ENCODE measurements around the gene SST. TPM values are rescaled to one million over a fixed set of nuclear protein-coding genes. Genes with fewer than 3 reads are reported as not detected.

The SST gene
- polyA plus RNA-seq, 3 donors, result not detected

DNA sequence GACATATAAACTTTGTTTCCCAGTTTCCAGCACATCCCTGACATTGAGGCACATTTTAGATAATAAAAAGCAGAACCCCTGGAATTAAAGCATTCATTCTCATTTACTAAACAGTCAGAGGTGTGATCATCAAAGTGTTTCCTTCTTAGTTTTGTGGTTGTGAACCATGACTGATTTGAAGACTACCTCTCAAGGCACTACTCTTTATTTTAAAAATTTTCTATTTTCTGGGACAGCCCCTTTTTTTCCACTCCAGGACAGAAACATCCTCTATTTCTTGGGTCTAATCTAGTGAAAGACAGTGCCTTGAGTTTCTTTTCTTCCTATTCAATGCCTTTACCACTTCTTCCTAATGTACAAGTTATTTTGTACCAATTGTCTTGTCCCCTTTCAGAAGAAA is 5.2 kb downstream of the SST start:
- TF ChIP-seq, protein P1, sequence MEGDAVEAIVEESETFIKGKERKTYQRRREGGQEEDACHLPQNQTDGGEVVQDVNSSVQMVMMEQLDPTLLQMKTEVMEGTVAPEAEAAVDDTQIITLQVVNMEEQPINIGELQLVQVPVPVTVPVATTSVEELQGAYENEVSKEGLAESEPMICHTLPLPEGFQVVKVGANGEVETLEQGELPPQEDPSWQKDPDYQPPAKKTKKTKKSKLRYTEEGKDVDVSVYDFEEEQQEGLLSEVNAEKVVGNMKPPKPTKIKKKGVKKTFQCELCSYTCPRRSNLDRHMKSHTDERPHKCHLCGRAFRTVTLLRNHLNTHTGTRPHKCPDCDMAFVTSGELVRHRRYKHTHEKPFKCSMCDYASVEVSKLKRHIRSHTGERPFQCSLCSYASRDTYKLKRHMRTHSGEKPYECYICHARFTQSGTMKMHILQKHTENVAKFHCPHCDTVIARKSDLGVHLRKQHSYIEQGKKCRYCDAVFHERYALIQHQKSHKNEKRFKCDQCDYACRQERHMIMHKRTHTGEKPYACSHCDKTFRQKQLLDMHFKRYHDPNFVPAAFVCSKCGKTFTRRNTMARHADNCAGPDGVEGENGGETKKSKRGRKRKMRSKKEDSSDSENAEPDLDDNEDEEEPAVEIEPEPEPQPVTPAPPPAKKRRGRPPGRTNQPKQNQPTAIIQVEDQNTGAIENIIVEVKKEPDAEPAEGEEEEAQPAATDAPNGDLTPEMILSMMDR (IDR thresholded peaks at IDR 0.05), result no peak
- H3K9me3 Mint-ChIP-seq, result peaks cover 0 to 14% (median 4%) of the 10 kb centered on the region in 7 donors
- Histone ChIP-seq H2AFZ (ENCODE audit: insufficient read depth, low read depth, low read length, poor library complexity, severe bottlenecking) (no peak overlapping the region), H3K9ac (ENCODE audit: insufficient read depth, low read length, poor library complexity, severe bottlenecking) (no peak overlapping the region), H3K27ac (ENCODE audit: low read depth in 1 of 2, low read length in 2 of 2) (no peak overlapping the region), H3K4me2 (replicated peaks; ENCODE audit: extremely low read depth, low read length, poor library complexity, severe bottlenecking) (no peak overlapping the region), H3K4me1 (ENCODE audit: control insufficient read depth in 1 of 2, insufficient read depth in 2 of 2, low read length in 2 of 2) (peaks cover 9 to 11% of the 10 kb centered on the region in 2 donors), H3K27me3 (ENCODE audit: control insufficient read depth in 2 of 2, insufficient read depth in 2 of 2, low read length in 2 of 2) (peaks cover 17 to 26% of the 10 kb centered on the region in 2 donors), H3K9me3 (replicated peaks in 1 of 2; ENCODE audit: control insufficient read depth in 1 of 2, insufficient read depth in 1 of 2, low read length in 2 of 2) (peaks cover 0 to 9% of the 10 kb centered on the region in 2 donors), H3K36me3 (replicated peaks in 1 of 2; ENCODE audit: control insufficient read depth in 1 of 2, insufficient read depth in 2 of 2, low read length in 2 of 2) (no peaks in the 10 kb centered on the region), H3K79me2 (ENCODE audit: insufficient read depth, low read length) (no peaks in the 10 kb centered on the region), H4K20me1 (ENCODE audit: insufficient read depth, low read length) (no peaks in the 10 kb centered on the region), H3K4me3 (replicated peaks in 1 of 3; ENCODE audit: low read depth in 2 of 3, low read length in 3 of 3) (no peak overlapping the region)
- peaks cover 11% of the 10 kb centered on the region for H3K4me1 Mint-ChIP-seq
- no peak overlapping the region for H3K27ac Mint-ChIP-seq
- no peak for DNase-seq
- peaks cover 17 to 23% (median 18%) of the 10 kb centered on the region in 3 donors for H3K27me3 Mint-ChIP-seq (ENCODE audit: low read depth in 3 of 3)
- intact Hi-C loops (cut with micrococcal nuclease), result no loop called here
- peak overlapping the region in 1 of 2 donors; percentile 55 for H3K4me3 Mint-ChIP-seq
- H3K36me3 Mint-ChIP-seq, result no peaks in the 10 kb centered on the region

DNA sequence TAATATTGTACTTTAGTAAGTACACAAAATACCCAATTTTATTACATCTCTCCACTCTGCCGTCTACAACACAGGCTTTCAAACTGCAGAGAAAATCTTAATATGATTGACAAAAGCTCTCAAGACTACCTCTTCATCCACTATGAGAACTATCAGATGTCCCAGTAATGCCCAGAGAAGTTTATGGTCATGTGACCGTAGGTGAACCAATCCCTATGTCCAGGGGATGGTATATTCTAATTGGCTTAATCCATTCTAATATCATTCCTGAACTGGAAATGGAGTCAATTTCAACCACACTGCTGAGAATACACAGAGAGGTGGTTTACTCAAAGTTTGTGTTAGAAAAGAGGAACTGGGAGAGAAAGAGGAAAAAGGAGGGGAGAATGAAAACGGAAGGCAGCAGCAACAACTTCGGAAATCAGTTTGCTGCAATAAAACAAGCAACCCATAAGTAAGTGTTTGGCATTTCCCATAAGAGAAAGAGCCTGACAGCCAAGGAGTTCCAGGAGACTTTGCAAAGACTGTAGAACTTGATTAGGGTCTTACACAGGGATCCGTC is 7.3 kb downstream of the SST start:
- Histone ChIP-seq H3K4me3 (replicated peaks in 1 of 3; ENCODE audit: low read depth in 2 of 3, low read length in 3 of 3) (peak overlapping the region in 1 of 3 experiments; percentile 13), H4K20me1 (ENCODE audit: insufficient read depth, low read length) (no peaks in the 10 kb centered on the region), H3K36me3 (replicated peaks in 1 of 2; ENCODE audit: control insufficient read depth in 1 of 2, insufficient read depth in 2 of 2, low read length in 2 of 2) (no peaks in the 10 kb centered on the region), H3K9me3 (replicated peaks in 1 of 2; ENCODE audit: control insufficient read depth in 1 of 2, insufficient read depth in 1 of 2, low read length in 2 of 2) (peaks cover 0 to 4% of the 10 kb centered on the region in 2 donors), H3K27me3 (ENCODE audit: control insufficient read depth in 2 of 2, insufficient read depth in 2 of 2, low read length in 2 of 2) (peaks cover 5 to 11% of the 10 kb centered on the region in 2 donors), H3K4me2 (replicated peaks; ENCODE audit: extremely low read depth, low read length, poor library complexity, severe bottlenecking) (peak overlapping the region; percentile 23), H3K79me2 (ENCODE audit: insufficient read depth, low read length) (no peaks in the 10 kb centered on the region), H3K27ac (ENCODE audit: low read depth in 1 of 2, low read length in 2 of 2) (peak overlapping the region in 1 of 2 donors; percentile 14), H3K9ac (ENCODE audit: insufficient read depth, low read length, poor library complexity, severe bottlenecking) (no peak overlapping the region), H2AFZ (ENCODE audit: insufficient read depth, low read depth, low read length, poor library complexity, severe bottlenecking) (peak overlapping the region; percentile 39), H3K4me1 (ENCODE audit: control insufficient read depth in 1 of 2, insufficient read depth in 2 of 2, low read length in 2 of 2) (peaks cover 9 to 11% of the 10 kb centered on the region in 2 donors)
- intact Hi-C loops (cut with micrococcal nuclease), result no loop called here
- Mint-ChIP-seq H3K27me3 (ENCODE audit: low read depth in 3 of 3) (peaks cover 3 to 8% (median 4%) of the 10 kb centered on the region in 3 donors), H3K27ac (peak overlapping the region in 4 of 7 donors; percentile 25 to 47 (median 30)), H3K36me3 (no peaks in the 10 kb centered on the region), H3K4me1 (peaks cover 11% of the 10 kb centered on the region), H3K4me3 (peak overlapping the region in 1 of 2 donors; percentile 33), H3K9me3 (peaks cover 0 to 10% (median 0%) of the 10 kb centered on the region in 7 donors)
- peak; percentile 20 to 36 (median 25) for DNase-seq
- WGBS (ENCODE audit: insufficient coverage), result 33% methylated on average over 3 of the region's 5 CpGs
- TF ChIP-seq, protein P1 (IDR thresholded peaks at IDR 0.05), result no peak
